GM21367 (cell line): Measurements from ENCODE around the gene PPM1H.
A peak's percentile ranks its signal among the peaks of the same experiment; 100 is the strongest.
"Not testable (repeated sequence)": the region's sequence is repeated elsewhere in the genome, so short reads cannot be mapped to it uniquely, and the experiment has no call there.

ENCODE experiments used
- ATAC-seq: cut with Tn5 transposase; IDR thresholded peaks from one replicate; pipeline ENCODE4 v1.9.1; 2021; ENCODE audit not compliant: unreplicated experiment

The PPM1H gene, protein sequence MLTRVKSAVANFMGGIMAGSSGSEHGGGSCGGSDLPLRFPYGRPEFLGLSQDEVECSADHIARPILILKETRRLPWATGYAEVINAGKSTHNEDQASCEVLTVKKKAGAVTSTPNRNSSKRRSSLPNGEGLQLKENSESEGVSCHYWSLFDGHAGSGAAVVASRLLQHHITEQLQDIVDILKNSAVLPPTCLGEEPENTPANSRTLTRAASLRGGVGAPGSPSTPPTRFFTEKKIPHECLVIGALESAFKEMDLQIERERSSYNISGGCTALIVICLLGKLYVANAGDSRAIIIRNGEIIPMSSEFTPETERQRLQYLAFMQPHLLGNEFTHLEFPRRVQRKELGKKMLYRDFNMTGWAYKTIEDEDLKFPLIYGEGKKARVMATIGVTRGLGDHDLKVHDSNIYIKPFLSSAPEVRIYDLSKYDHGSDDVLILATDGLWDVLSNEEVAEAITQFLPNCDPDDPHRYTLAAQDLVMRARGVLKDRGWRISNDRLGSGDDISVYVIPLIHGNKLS

DNA sequence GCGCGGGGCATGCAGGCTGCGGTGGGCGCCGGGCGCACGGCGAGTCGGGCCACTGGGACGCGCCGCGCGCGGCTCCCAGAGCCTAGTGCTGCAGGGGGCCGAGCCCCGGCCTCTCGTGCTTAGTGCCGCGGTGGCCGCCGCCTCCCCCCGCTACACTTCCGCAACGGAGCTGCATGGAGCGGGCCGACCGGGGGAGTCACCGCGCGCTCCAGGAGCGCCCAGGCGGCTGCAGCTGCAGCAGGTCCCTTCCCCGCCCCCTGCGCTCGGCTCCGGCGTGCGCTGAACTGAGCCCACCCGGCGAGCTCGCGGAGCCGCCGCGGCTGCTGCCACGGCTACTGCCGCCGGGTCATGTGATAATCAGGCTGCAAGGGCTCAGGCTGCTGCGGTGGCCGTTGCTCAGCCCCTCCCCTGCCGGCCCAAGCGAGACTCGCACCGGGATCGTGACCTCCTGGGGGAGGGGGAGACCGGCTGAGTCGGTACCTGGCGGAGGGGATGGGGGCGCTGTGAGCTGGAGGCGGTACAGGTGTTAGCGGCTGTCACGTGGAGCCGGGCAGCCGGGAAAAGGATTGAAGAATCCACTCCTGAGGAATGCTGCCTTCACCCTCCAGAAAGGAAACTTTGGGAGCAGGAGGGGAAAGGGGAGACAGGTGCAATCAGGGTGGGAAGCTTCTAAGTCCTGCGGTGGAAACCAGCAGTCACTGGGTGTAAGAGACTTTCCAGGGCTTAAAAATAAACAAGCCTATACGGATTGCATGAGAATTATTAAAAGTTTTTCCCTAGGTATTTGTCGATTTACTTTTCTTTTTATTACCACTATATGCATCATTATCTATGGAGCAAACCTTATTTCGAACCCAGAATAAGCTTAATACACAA is at the start of gene PPM1H:
Gene PPM1H (minus strand): TSS at position 352 of the 876 bp plus-strand sequence. CDS start 414 bp downstream, outside the sequence.
- ATAC-seq: peak; percentile 74

DNA sequence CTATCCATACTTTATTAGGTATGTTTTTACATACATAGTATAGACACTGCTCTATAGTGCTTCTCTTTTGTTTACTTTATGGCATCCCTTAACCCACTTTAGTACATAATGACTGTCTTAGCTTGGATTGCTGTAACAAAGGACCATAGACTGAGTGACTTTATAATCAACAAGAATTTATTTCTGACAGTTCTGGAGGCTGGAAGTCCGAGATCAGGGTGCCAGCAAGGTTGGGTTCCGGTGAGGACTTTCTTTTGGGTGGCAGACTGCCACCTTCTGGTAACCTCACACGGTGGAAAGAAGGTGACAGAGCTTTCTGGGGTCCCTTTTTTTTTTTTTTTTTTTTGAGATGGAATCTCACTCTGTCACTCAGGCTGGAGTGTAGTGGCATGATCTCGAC is 48.6 kb upstream of the PPM1H start:
- no peak for ATAC-seq

DNA sequence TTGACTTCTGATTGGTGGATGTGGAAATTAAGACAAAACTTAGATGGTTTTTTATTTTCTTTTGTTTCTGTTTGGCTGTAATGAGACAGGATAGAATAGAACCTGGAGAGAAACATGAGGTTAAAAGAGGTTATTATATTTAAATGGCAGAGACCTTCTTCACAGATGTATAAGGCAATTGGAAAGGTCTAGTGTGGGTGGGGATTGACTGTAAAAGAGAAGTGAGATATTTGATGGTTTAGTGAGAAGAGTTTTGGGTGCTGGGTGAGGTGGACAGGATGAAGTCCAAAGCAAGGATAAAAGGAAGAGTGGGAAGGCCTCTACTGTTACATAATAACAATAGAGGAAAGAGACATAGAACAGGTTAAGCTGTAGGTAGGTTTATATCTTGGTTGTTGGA is 43.8 kb upstream of the PPM1H start:
- ATAC-seq: no peak

DNA sequence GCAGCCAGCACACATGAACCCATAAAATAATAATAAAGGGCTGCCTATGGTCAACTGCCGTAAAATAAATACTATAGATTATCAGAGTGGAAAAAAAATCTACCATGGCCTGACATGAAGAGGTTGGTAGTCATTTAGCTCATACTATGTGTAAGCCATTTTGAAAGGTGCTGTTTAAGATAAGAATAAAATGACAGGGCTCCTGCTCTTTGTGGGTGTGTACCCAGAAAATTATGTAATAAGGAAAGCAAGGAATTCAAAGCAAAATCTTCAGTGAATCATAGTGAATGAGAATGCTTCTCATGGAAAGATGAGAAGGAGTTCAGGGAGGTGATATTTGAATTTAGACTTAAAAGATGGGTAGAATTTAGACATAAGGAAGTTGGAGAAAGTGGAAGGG is 42.9 kb upstream of the PPM1H start:
- ATAC-seq: no peak

DNA sequence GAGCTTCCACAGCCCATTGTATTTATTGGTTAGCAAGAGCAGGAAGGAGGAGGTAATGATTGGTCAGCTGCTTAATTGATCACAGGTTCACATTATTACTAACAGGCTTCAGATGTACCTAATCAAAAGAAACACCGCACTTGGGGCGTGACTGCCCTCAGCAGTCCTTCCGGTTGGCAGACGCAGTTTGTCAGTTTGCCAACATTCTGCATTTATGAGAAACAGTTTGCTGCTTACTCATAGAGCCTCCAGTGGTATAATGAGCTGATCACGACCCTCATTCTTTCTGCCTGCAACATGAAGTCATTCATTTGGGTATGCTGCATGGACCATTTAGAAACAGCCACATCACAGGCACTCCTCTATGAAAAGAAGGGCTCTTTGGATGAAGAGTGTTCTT is 42.5 kb upstream of the PPM1H start:
- no peak for ATAC-seq

DNA sequence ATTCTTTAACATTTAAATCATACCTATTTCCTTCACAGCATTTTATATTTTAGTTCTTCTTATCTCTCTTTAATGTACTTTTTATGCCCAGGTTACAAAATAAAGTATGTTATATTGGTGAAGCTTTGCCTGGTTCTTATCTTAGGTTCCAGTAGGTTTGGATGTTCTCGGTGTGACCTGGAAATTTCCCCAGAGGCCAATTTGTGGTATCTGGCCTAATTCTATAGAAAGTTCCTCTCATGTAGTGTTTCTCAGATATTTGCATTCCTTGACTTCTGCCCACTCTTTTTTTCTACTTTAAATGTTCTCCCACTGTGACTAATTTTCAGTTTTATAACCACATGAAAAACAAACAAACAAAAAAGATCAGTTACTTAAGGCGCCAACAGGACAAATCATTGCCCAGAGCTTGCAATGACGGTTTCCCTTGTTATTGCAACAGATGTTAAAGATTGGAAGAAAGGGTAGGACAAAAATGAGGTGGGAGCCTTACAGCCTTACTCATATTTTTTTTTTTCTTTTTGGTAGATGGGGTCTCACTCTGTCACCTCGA is 41.2 kb upstream of the PPM1H start:
- ATAC-seq: no peak

DNA sequence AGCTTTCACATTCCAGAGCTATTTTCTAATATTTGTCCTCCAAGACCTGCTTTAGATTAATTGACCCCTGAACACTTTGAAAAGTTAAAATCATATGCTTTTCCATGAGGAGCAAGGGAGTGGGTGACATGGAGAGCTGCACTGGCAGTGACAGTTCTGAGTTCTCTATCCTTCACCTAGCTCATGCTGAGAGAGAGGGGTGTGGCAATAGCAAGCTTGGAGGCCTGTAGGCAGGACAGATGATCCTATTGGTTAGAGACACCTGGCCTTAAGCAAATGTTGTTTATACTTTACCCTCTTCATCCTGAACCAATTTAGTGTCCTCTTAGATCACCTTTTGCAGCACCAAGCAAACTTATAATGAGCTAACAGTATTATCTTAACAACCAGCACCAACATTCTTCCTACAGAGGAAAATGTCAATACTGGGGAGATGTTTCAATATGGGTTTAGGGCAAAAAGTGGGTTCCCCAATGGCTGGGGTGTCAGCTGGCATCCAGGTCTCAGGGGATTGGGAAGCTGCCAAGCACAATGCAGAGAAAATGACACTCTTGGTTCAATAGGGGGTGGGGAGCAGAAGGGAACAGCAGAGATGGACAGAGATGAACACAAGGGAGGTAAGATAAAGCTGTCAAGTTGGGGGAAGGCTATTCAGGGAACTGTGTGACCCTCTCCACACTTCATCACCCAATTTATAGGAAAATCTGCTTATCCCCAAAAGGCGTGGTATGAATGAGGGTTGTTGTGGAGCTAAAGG is 37.0 kb upstream of the PPM1H start:
- no peak for ATAC-seq

DNA sequence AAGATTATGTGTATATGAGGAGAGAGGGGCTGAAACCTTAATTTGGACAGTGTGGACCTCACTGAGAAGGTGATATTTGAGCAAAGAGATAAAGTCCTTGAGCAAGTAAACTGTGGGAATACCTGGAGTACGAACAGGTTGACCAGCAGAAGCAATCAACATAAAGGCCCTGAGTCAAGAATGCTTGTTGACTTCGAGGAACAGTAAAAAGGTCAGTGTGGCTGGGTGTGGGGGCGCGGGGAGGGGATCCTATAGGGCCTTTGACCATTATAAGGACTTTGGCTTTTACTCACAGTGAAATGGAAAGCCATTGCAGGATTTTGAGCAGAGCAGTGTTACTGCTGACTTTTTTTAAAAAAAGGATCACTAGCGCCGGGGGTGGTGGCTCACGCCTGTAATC is 34.7 kb upstream of the PPM1H start:
- ATAC-seq: no peak

DNA sequence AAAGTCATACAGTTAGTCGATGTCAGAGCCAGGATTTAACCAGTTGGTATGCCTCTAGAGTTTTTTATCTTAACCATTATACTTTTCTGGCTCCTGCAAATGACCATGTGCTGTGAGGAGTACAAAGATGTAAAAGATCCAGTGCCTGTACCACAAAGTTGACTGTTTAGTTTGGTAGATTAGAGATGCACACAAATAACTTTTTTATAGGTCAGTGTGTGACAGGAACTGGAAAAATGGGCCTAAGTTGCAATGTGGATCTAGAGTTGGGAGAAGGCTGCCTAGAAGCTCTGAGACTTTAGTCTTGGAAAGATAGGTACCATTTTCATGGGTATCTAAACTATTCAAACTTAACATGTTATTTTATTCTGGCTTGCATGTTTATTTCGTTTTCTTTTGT is 32.8 kb upstream of the PPM1H start:
- ATAC-seq: no peak

DNA sequence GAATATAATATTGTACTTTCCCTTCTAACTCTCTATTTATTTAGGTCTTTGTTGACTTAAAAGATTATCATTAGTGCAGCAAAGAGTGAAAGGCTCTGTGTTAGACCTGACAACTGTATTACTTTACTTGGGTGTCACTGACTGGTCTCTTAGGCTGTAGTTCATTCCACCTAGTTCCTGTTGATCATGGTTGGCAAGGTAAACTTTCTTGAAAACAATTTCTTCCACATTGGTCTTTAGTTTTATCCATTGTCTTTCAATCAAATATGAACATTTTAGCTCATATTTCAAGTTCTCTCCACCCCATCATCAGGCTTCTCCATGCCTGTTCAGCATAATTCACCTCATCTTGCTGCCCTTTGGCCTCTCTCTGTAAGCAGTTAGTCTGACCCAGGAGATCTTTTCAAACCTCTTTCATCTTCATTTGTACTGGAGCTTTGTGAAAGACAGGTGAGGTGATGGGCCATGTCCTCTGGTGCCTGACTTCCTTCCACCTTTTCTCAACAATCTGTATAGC is 32.1 kb upstream of the PPM1H start:
- ATAC-seq: no peak

DNA sequence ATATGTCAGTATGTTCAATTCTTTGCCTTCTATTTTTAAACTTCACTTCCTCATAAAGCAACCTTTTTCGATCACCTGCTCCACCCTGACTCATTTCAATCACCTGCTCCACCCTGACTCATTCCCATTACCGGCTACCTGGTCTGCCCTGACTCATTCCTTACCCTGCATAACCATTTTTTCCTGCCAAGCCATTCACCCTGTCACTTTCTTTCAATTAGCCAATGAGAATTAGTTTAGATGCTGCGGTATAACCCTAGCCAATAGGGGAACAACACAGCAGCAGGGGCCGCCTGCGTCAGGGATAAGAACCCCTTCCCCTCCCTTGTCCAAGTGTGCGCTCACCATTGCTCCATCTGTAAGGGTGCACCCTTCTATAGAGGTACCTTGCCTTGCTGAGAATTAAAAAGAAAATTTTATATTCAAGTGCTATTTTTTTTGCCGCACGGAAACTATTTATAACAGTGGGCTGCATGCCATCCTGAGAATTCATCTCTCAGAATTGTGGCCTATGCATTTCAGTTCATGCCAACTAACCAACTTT is 31.6 kb upstream of the PPM1H start:
- ATAC-seq: not testable (repeated sequence)

DNA sequence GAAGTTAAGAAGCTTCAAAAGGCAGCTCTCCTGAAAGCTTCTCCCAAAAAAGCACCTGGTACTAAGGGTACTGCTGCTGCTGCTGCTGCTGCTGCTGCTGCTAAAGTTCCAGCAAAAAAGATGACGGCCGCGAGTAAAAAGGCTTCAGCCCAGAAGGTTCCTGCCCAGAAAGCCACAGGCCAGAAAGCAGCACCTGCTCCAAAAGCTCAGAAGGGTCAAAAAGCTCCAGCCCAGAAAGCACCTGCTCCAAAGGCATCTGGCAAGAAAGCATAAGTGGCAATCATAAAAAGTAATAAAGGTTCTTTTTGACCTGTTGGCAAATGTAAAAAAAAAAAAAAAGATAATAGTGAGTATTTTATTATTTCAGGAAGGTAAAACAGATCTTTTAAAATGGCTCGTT is 30.8 kb upstream of the PPM1H start:
- not testable (repeated sequence) for ATAC-seq

DNA sequence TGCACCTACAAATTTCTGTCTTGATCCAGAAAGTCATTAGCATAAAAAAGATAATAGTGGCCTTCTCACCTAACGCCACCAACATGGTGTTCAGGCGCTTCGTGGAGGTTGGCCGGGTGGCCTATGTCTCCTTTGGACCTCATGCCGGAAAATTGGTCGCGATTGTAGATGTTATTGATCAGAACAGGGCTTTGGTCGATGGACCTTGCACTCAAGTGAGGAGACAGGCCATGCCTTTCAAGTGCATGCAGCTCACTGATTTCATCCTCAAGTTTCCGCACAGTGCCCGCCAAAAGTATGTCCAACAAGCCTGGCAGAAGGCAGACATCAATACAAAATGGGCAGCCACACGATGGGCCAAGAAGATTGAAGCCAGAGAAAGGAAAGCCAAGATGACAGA is 30.3 kb upstream of the PPM1H start:
- ATAC-seq: not testable (repeated sequence)

DNA sequence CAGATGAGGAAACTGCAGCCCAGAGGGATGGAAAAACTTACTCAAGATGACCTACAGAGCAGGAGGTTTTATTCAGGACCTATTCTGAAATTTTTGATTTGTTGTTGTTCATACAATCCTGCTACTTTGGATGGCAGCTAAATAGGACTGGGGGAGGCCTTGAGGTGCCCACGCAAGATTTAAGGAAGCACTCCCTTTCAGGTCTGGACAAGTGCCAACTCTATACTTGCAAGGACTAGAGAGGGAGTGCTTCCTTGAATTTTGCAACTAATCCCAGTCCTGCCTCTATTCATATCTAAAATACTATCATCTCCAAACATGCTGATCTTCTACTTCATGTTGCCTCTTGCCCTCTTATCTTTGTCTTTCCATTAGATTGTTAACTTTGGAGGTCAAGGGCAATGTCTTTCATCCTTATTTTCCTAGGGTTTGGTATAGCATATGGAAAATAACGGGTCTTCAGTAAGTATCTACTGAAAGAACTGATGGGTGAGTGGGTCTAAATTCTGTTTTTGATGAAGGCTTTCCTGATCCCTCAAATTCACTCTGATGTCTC is 28.6 kb upstream of the PPM1H start:
- ATAC-seq: no peak

DNA sequence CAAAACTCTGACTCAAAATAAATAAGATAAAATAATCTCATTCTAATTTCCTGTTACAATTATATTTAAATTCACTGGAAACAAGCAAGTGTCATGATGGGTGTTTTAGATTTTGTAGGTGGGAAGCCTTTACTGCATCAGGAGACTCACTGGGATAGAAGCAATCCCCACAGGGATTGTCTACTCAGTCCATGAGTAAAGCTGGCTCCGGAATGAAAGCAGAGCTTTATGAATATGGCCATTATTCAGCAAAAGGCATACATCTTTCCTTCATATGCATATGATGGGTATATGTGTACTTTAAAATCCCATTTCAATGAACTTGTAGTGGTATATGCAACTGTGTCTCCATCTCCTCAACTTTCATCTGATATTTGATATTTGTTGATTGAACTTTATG is 25.4 kb upstream of the PPM1H start:
- ATAC-seq: no peak

DNA sequence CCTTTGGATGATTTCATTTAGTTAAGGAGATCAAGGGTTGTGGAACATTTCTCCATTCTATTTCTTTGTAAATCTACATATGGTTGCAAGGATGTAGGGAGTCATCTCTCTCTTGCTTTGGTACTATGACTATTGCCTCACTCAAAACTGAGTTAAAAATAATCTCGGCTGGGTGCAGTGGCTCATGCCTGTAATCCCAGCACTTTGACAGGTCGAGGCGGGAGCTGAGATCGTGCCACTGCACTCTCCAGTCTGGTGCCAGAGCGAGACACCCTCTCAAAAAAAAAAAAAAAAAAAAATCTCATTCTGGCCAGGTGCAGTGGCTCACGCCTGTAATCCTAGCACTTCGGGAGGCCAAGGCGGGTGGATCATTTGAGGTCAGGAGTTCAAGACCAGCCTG is 24.8 kb upstream of the PPM1H start:
- ATAC-seq: no peak

DNA sequence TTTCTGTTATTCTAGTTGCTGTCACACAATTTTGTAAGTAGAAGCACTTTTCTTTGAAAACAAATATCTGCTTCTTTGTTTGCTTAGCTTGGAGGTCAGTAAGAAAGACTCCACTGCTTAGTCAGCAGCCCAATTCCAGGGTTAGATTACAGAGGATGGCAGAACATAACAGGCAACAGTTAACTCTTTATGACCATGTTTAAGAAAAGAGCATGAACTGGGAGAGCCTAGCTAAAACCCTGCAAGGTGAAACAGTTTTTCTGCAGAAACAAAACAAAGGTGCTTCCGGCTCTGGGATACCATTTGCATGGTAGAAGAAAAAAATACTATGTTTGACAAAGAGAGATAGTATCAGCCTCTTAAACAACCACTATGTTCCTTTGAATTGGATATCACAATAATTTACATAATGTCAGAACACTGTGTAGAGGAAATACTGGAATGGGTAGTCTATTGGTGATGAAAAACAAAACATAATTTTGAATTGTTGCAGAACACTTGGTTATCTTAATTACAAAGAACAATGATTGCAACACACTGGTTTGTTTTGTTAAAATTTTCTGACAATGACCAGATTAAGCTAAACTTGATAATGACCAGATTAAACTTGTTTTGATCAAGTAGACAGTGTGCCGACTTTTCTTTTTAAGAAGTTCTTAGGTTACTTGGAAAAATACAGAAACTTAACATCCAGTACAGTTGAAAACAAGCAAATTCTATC is 22.4 kb upstream of the PPM1H start:
- no peak for ATAC-seq

DNA sequence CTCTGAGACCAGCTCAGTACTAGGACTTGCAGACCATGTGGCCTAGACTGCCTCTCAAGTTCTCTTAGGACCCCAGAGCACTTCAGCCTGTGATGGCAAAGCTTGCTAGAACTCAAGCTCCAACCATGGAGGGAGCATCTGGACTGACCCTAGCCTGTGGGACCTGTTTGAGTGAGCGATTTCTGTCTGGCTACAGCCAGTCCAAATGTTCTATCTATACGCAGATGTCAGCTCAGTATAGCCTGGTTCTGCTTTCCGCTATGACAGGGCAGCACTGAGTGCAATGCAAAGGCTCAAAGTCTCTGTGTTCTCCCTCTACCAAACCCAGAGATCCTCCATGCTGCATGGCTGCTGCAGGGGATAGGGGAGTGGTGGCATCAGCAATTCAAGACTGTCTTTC is 20.7 kb upstream of the PPM1H start:
- no peak for ATAC-seq

DNA sequence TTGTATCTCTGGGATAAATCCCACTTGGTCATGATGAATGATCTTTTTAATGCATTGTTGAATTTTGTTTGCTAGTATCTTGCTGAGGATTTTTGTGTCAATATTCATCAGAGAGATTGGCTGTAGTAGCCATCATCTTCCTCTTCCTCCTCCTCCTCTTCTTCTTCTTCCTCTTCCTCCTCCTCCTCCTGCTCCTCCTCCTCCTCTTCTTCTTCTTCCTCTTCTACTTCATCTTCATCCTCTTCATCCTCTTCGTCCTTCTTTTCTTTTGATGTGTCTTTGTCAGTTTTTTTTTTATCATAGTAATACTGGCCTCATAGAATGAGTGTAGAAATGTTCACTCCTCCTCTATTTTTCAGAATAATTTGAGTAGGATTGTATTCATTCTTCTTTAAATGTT is 15.4 kb upstream of the PPM1H start:
- ATAC-seq: no peak
